GM12801 (cell line): ENCODE measurements around the gene CHD2.

ENCODE experiments used
- CTCF ChIP-seq: IDR thresholded peaks from one replicate; pipeline ENCODE4 v1.5.1; 2011; ENCODE audit warnings: control low read depth; ENCODE audit not compliant: insufficient read length; ENCODE audit errors: extremely low read depth

Gene CHD2

GRCh38 chr15:92959219-92959618 lies 59.1 kb downstream of the CHD2 start:
- TF ChIP-seq CTCF = no peak

GRCh38 chr15:92960996-92961681 lies 61.0 kb downstream of the CHD2 start:
- no peak for TF ChIP-seq CTCF

GRCh38 chr15:92962914-92963313 lies 62.8 kb downstream of the CHD2 start:
- TF ChIP-seq CTCF = no peak

GRCh38 chr15:92963794-92964193 lies 63.7 kb downstream of the CHD2 start:
- no peak for TF ChIP-seq CTCF

- no peak for TF ChIP-seq CTCF
Measured at GRCh38 chr15:92968926-92969651, 69.0 kb downstream of the CHD2 start.

GRCh38 chr15:92970656-92971055 lies 70.5 kb downstream of the CHD2 start:
- no peak for TF ChIP-seq CTCF

GRCh38 chr15:92971081-92971480 lies 71.0 kb downstream of the CHD2 start:
- TF ChIP-seq CTCF = no peak
